Motor neuron (in vitro differentiated cells): Measurements from ENCODE around the gene GABRG3. TPM values are rescaled to one million over a fixed set of nuclear protein-coding genes. Genes with fewer than 3 reads are reported as not detected.
A peak's percentile ranks its signal among the peaks of the same experiment; 100 is the strongest.

Experiments used
- ATAC-seq, 8 experiments: fragments of 200-7000 bp; cut with Tn5 transposase; replicated peaks in 6 of 8; 2 replicates each; pipeline ENCODE4 v1.8.0; 2021; ENCODE audit warnings: mild to moderate bottlenecking in 8 of 8, moderate library complexity in 8 of 8
- H3K27ac ChIP-seq, 2 donors: fragments of 250-450 bp; sonication (Bioruptor Pico); 2 replicates each; pipeline ENCODE4 v1.9.0; 2021; ENCODE audit warnings: antibody characterized with exemption in 2 of 2, mild to moderate bottlenecking in 2 of 2, moderate library complexity in 1 of 2
- H3K4me1 ChIP-seq, 2 donors: fragments of 250-450 bp; sonication (Bioruptor Pico); replicated peaks in 1 of 2; 2 replicates each; pipeline ENCODE4 v1.6.1; 2021; ENCODE audit warnings: antibody characterized with exemption in 2 of 2, mild to moderate bottlenecking in 2 of 2, moderate library complexity in 1 of 2
- H3K4me3 ChIP-seq, 5 donors: fragments of 250-450 bp; sonication (Bioruptor Pico); 2 replicates each; pipeline ENCODE4 v1.9.0; 2021; ENCODE audit warnings: antibody characterized with exemption in 5 of 5, mild to moderate bottlenecking in 5 of 5, moderate library complexity in 4 of 5
- WGBS, 10 experiments: fragments of 450-650 bp; shearing (Covaris generic); methylation state at CpG; one replicate each; pipeline ENCODE4 v1.0.0; 2022; 5-methylcytosine and 5-hydroxymethylcytosine counted together
- in situ Hi-C, 9 experiments: fragments of 400-800 bp; cut with MboI; loops; one replicate each; pipeline ENCODE4 v1.15.0; 2021; ENCODE audit warnings: low sequenced_read_pairs in 9 of 9, low pct_unique_long_range_greater_than_20kb in 2 of 9; ENCODE audit not compliant: unreplicated experiment in 9 of 9
- total RNA-seq, 8 experiments: library from RNA; unstranded; fragments of 300-600 nt; gene quantifications; 2 replicates each; pipeline versions ENCODE4 v1.2.3 to v1.2.4, GENCODE V29; 2022

The GABRG3 gene
- total RNA-seq, 8 experiments from 2014 or later: 0.04 to 3.4 (median 0.88) TPM

DNA sequence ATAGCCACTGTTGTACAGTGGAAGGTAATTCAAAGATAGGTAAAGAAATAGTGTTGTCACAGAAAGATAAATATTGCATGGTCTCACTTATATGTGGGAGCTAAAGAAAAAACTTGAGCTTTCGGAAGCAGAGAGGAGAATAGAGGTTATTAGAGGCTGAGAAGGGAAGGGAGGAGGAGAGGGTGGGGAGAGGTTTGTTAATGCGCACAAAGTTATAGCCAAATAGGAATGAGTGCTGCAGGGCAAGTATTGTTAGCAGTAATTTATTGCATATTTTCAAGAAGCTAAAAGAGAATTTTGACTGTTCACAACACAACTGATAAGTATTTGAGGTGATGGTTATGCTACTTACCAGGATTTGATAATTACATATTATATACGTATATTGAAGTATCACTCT is 154.2 kb downstream of the GABRG3 start:
- Histone ChIP-seq H3K27ac (no peak overlapping the region), H3K4me3 (no peak overlapping the region), H3K4me1 (peaks cover 0 to 8% of the 10 kb centered on the region in 2 donors)
- in situ Hi-C loops: no loop called here
- ATAC-seq: peak in 2 of 8 experiments; percentile 55 to 68
- 6 to 100% (median 89%) methylated on average over 1 to 3 of the region's 3 CpGs; no CpG with 5 or more reads in 1 of the 10 experiments for WGBS, 10 experiments

GRCh38 chr15:27126449-27126848 is 155.5 kb downstream of the GABRG3 start:
- Histone ChIP-seq H3K4me3 (no peak overlapping the region), H3K27ac (no peak overlapping the region), H3K4me1 (no peaks in the 10 kb centered on the region)
- peak in 1 of 8 experiments; percentile 33 for ATAC-seq
- in situ Hi-C loops: no loop called here
- WGBS, 10 experiments: 0 to 94% (median 65%) methylated on average over 1 to 5 of the region's 7 CpGs; no CpG with 5 or more reads in 2 of the 10 experiments

- in situ Hi-C loops: no loop called here
- Histone ChIP-seq H3K27ac (no peak overlapping the region), H3K4me1 (no peaks in the 10 kb centered on the region), H3K4me3 (no peak overlapping the region)
- WGBS, 10 experiments: 28 to 92% (median 61%) methylated on average over 3 to 10 of the region's 12 CpGs; no CpG with 5 or more reads in 2 of the 10 experiments
- ATAC-seq: no peak
These were observed 157.0 kb downstream of the GABRG3 start for GRCh38 chr15:27127815-27128570.

GRCh38 chr15:27133249-27133648 is 162.3 kb downstream of the GABRG3 start:
- Histone ChIP-seq H3K4me1 (no peaks in the 10 kb centered on the region), H3K27ac (no peak overlapping the region), H3K4me3 (no peak overlapping the region)
- ATAC-seq: peak in 2 of 8 experiments; percentile 34 to 86
- in situ Hi-C loops: no loop called here
- 4 to 100% (median 61%) methylated on average over 1 to 2 of the region's 2 CpGs for WGBS, 10 experiments

DNA sequence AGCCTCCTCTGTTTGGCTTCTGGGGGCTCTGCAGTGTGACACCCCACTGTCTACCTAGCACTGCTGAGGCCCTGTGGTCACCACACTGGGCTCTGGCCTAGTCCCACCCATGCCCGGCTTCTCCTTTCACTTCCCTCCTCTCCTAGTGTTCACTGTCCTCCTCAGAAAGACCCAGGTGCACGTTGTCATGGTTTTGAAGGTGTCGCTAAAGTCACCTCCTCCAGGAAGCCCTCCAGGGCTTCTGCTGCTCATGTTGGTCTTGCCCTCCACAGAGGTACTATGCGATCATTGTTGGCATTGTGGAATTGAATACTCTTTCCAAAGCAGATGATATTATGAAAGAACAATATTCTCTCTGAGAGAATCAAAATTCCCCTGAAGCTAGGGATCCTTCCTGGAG is 163.5 kb downstream of the GABRG3 start:
- in situ Hi-C loops: no loop called here
- no peak for ATAC-seq

DNA sequence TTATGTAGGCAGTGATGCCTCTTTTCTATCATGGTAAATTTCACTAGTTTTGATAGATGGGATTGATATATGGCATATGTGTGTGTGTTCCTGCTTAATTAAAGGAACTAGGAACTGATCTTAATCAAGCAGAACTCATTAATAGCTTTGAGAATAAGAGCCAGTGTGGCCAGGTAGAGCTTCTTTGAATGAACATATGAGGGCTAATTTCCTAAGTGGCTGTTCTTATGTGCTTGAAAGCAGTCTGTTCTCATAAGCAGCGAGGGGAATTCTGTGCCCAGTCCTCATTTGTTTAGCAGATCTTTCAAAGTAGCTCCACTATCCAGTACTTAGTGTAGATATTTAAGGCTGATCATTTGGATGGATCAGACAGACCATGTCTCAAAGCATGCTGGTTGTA is 164.2 kb downstream of the GABRG3 start:
- no peak for ATAC-seq
- in situ Hi-C loops: no loop called here
- no peak overlapping the region for H3K4me3 ChIP-seq
- WGBS, 10 experiments: 0 to 100% (median 93%) methylated on average over 1 of the region's 1 CpG; no CpG with 5 or more reads in 2 of the 10 experiments
- H3K27ac ChIP-seq: no peak overlapping the region
- no peaks in the 10 kb centered on the region for H3K4me1 ChIP-seq

More for the DNA sequence above, 163.5 kb downstream of the GABRG3 start:
- WGBS, 10 experiments: 0 to 100% (median 95%) methylated on average over 1 to 4 of the region's 4 CpGs; no CpG with 5 or more reads in 2 of the 10 experiments
- no peak overlapping the region for H3K27ac ChIP-seq
- H3K4me3 ChIP-seq: no peak overlapping the region
- no peaks in the 10 kb centered on the region for H3K4me1 ChIP-seq

- ATAC-seq: no peak
- in situ Hi-C loops: no loop called here
- WGBS, 10 experiments: 0 to 65% (median 26%) methylated on average over 1 to 4 of the region's 5 CpGs; no CpG with 5 or more reads in 2 of the 10 experiments
- H3K27ac ChIP-seq: no peak overlapping the region
- H3K4me1 ChIP-seq: no peaks in the 10 kb centered on the region
- no peak overlapping the region for H3K4me3 ChIP-seq
These were observed 166.1 kb downstream of the GABRG3 start for GRCh38 chr15:27137127-27137526.

- peak in 2 of 8 experiments; percentile 24 to 44 for ATAC-seq
- in situ Hi-C loops: no loop called here
- WGBS, 10 experiments: 100% methylated on average over 1 of the region's 1 CpG; no CpG with 5 or more reads in 7 of the 10 experiments
- H3K27ac ChIP-seq: no peak overlapping the region
- no peak overlapping the region for H3K4me3 ChIP-seq
- H3K4me1 ChIP-seq: peaks cover 10% of the 10 kb centered on the region in 2 donors
These were observed 194.6 kb downstream of the GABRG3 start for GRCh38 chr15:27165590-27165989.

GRCh38 chr15:27166917-27167316 is 195.9 kb downstream of the GABRG3 start:
- 0 to 85% (median 56%) methylated on average over 1 to 4 of the region's 4 CpGs; no CpG with 5 or more reads in 1 of the 10 experiments for WGBS, 10 experiments
- ATAC-seq: peak in 5 of 8 experiments; percentile 39 to 91 (median 53)
- Histone ChIP-seq H3K27ac (no peak overlapping the region), H3K4me3 (no peak overlapping the region), H3K4me1 (peaks cover 10% of the 10 kb centered on the region in 2 donors)
- in situ Hi-C loops: no loop called here

DNA sequence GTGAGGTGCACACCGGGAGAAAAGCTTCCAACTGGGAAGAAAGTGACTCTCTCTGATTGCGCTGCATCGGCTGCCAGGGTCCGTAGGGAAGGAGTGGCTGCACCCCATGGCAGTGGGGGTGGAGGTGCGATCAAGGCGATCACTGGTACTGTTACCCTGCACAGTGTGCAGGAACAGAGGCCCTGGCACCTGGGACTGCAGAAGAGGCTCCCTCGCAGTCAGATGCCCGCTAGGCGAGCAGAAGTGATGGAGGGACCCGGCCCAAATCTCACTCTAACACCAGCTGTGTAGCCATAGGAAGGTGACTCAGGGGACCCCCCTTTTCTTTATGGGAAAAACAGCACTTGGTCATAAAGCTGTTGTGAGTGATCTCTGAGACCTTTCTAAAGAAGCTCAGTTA is 196.8 kb downstream of the GABRG3 start:
- Histone ChIP-seq H3K27ac (no peak overlapping the region), H3K4me1 (peaks cover 10% of the 10 kb centered on the region in 2 donors), H3K4me3 (no peak overlapping the region)
- 26 to 100% (median 83%) methylated on average over 1 to 6 of the region's 10 CpGs; no CpG with 5 or more reads in 5 of the 10 experiments for WGBS, 10 experiments
- in situ Hi-C loops: no loop called here
- ATAC-seq: no peak

GRCh38 chr15:27170851-27171250 is 199.9 kb downstream of the GABRG3 start:
- H3K4me3 ChIP-seq: no peak overlapping the region
- peaks cover 10% of the 10 kb centered on the region in 2 donors for H3K4me1 ChIP-seq
- peak in 3 of 8 experiments; percentile 66 to 88 (median 70) for ATAC-seq
- no peak overlapping the region for H3K27ac ChIP-seq
- in situ Hi-C loops: no loop called here
- 28 to 92% (median 79%) methylated on average over 2 to 4 of the region's 4 CpGs; no CpG with 5 or more reads in 1 of the 10 experiments for WGBS, 10 experiments

DNA sequence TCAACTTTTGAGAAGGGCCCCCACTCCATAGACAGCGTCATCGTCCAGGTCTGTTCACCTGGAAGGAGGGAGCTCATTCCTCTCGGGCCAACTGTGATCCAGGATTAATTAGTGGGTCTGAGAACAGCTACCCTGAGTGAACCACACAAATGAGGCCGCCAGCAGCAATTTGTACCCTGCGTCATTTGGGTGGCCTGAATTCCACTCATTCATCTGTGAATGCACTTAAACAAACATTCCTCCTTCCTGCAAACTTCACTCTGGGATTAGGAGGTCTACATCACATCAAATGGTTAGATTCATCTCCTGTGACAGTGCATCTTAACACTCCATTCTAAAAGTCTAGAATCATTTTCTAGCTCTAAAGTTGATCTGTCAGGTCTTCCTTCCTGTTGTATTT is 201.8 kb downstream of the GABRG3 start:
- no peak overlapping the region for H3K4me3 ChIP-seq
- H3K27ac ChIP-seq: no peak overlapping the region
- WGBS, 10 experiments: 0 to 100% (median 64%) methylated on average over 1 to 3 of the region's 5 CpGs; no CpG with 5 or more reads in 3 of the 10 experiments
- H3K4me1 ChIP-seq: no peaks in the 10 kb centered on the region
- ATAC-seq: peak in 1 of 8 experiments; percentile 7
- in situ Hi-C loops: no loop called here

DNA sequence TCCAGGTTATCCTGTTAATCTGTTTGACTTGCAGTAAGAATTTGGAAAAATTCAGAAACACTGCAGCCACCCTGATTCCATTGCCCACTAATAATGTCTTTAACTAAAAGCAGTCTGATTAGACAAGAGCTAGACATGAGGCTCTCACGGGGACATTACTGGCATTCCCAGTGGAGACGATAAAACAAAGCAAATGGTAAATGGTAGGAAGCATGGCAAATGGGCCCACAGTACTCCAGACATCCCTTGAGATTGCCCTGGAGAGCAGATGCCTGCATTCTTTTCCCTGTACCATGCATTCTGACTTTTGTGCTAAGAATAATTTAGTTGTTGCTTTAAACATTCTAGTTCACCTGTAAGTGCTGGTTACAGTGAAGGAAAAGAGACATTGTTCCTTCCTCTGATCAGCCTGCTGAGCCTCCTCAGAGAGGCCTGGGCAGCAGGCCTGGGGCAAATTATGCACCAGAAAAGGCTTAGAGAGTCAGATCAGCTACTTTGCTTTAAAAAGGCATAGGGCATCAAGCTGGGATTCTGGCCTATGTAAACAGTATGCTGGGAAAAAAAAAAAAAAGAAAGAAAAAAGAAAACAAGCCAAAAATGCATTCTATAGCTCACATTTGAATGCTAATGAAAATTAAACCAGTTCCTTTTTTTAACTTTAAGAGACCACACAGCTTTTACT is 204.6 kb downstream of the GABRG3 start:
- in situ Hi-C loops: no loop called here
- Histone ChIP-seq H3K4me1 (no peaks in the 10 kb centered on the region), H3K27ac (no peak overlapping the region), H3K4me3 (no peak overlapping the region)
- 17 to 80% (median 40%) methylated on average over 1 to 2 of the region's 2 CpGs; no CpG with 5 or more reads in 3 of the 10 experiments for WGBS, 10 experiments
- peak in 1 of 8 experiments; percentile 43 for ATAC-seq
